Measurements from ENCODE around the gene PDZD7.

PDZD7 gene

DNA sequence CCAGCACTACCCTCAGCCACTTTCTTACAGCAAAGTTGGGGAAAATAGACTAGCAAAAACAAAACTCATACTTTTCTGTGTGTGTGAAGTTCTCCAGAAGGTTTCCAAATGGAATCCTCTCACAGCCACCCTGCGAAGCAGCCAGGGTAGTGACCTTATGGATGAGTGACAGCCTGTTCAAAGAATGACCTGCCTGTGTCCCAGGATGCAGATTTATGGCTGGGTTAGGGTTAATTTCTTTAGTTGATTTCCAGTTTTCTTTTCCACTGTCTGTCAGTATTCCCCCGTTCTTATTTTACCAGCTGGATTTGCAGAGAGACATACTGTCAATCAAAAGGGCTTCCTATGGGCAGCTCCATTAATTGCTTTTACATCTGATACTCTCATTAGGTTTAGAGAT, 64.0 kb downstream of the PDZD7 start:
- H3K4me3 ChIP-seq (ENCODE audit: low read depth, low read length), result no peak overlapping the region
- ChIA-PET POLR2A (no interaction called here), CTCF (interaction anchor here (0.7 to 4.7 kb wide), 9 partner anchors 9 to 100 kb away, joined by 3 to 49 read pairs (median 3); no protein-coding TSS in a partner anchor)

DNA sequence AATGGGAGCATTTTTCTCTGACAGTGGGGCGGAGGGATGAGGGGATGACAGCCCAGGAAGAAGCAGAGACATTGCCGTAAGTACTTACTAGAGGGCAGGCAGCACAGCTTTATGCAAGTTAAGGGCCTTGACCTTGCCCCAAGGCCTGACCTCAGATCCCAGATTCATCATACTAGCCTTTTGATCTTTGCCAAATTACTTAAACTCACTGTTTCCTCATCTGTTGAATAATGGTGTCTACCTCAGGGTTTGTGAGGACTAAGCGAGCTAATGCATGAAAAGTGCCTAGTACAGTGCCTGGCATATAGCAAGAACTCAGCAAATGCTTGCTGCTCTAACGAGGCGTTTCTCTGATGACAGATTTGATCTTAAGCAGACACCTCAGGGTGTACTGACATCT, 65.1 kb downstream of the PDZD7 start:
- POLR2A ChIA-PET, result no interaction called here
- no peak for TF ChIP-seq CTCF (IDR thresholded peaks at IDR 0.05; ENCODE audit: insufficient read depth, low read length, missing control alignments)
- CTCF ChIA-PET, result interaction anchor here (0.8 to 4.3 kb wide), 8 partner anchors 8 to 101 kb away, joined by 3 to 28 read pairs (median 6); no protein-coding TSS in a partner anchor
- no peak overlapping the region for H3K4me3 ChIP-seq (ENCODE audit: low read depth, low read length)
- no peak for DNase-seq (ENCODE audit: low read depth, low spot score)

More for the DNA sequence above, 64.0 kb downstream of the PDZD7 start:
- no peak for DNase-seq (ENCODE audit: low read depth, low spot score)
- no peak for TF ChIP-seq CTCF (IDR thresholded peaks at IDR 0.05; ENCODE audit: insufficient read depth, low read length, missing control alignments)

DNA sequence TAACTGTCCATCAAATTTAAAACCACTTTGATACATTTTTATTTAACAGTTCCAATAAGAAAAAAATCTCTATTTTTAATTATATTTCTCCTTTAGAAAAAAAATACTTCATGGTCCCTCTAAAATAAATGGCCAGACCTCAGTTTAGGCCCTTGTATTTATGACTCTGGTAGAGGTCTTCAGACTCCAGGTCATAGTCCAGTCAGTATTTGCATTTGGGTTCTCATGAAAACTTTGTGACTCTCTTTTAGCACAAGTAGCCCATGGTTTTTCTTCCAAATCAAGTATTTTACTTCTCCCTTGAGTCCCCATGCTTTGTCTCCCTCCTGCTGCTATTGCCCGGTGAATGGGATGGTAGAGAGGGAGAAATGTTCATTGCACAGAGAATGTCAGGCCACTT, 67.1 kb downstream of the PDZD7 start:
- ChIA-PET POLR2A (no interaction called here), CTCF (interaction anchor here (1.1 to 2.3 kb wide), 4 partner anchors 16 to 56 kb away, joined by 3 to 8 read pairs (median 6); no protein-coding TSS in a partner anchor)
- TF ChIP-seq CTCF (IDR thresholded peaks at IDR 0.05; ENCODE audit: insufficient read depth, low read length, missing control alignments), result no peak
- H3K4me3 ChIP-seq (ENCODE audit: low read depth, low read length), result no peak overlapping the region
- DNase-seq (ENCODE audit: low read depth, low spot score), result no peak

DNA sequence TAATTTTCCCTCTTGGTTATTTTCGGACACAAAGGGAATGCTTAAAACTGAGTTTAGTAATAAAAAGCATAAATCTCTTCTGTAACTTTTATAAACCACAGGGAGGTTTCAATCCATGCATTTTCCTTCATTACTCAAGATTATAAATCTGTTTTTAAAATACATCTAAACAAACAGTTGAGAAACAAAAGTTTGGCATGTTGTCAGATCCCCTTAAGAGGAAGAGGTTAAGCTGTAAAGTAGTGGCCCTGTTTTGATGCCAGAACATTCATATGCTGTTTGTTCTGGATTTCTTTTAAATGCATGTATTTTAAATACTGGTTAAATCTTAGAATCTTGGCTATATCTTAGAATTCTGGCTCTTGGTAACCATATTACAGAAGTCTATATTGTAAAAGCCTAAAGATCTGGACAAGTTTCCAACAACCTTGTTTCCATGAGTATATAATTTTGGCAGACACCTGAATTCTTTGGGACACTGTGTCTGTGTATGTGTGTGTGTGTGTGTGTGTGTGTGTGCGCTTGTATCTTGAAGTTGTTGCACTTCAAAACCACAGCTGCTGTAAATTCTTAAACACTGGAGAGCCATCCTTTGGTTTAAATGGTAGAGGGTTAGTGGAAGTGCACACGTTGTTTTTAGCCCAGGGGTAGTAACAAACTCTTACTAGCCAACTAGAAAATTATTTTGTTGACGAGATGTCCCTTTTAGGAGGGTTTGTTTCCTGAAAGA, 68.4 kb downstream of the PDZD7 start:
- ChIA-PET CTCF (interaction anchor here (1.1 to 1.7 kb wide), 5 partner anchors 13 to 52 kb away, joined by 3 to 8 read pairs (median 5); no protein-coding TSS in a partner anchor), POLR2A (no interaction called here)
- DNase-seq (ENCODE audit: low read depth, low spot score), result no peak
- no peak overlapping the region for H3K4me3 ChIP-seq (ENCODE audit: low read depth, low read length)
- TF ChIP-seq CTCF (IDR thresholded peaks at IDR 0.05; ENCODE audit: insufficient read depth, low read length, missing control alignments), result no peak

- H3K4me3 ChIP-seq (ENCODE audit: low read depth, low read length), result no peak overlapping the region
- ChIA-PET CTCF (interaction anchor here (1.0 kb wide), 1 partner anchor 9 kb away, joined by 3 read pairs; no protein-coding TSS in a partner anchor), POLR2A (no interaction called here)
- TF ChIP-seq CTCF (IDR thresholded peaks at IDR 0.05; ENCODE audit: insufficient read depth, low read length, missing control alignments), result no peak
- no peak for DNase-seq (ENCODE audit: low read depth, low spot score)
Observed at GRCh38 chr10:100960251-100960650, 70.7 kb downstream of the PDZD7 start.
